Right atrium auricular region (tissue), 2 donors: ENCODE measurements around the gene OPRM1. TPM values are rescaled to one million over a fixed set of nuclear protein-coding genes. Genes with fewer than 3 reads are reported as not detected.

Source experiments
- DNase-seq: peaks from one replicate; pipeline ENCODE4 v3.0.0-alpha.2; 2019; ENCODE audit warnings: low spot score
- H3K27ac ChIP-seq, 2 donors: fragments of 200-600 bp; sonication (generic); 1 replicate in 1 of 2; 2 replicates in 1 of 2; pipeline ENCODE4 v1.5.1; 2016 to 2019
- H3K27me3 ChIP-seq, 2 donors: fragments of 200-600 bp; sonication (generic); one replicate each; pipeline versions ENCODE4 v1.5.1 to v1.6.0; 2017 to 2019
- H3K36me3 ChIP-seq: fragments of 200-600 bp; sonication (generic); one replicate; pipeline ENCODE4 v1.5.1; 2016
- H3K4me1 ChIP-seq, 2 donors: fragments of 200-600 bp; sonication (generic); one replicate each; pipeline versions ENCODE4 v1.5.1 to v1.6.0; 2017 to 2019
- H3K4me3 ChIP-seq, 2 donors: fragments of 200-600 bp; sonication (generic); 1 replicate in 1 of 2; 2 replicates in 1 of 2; pipeline ENCODE4 v1.5.1; 2017 to 2019; ENCODE audit warnings: mild to moderate bottlenecking in 1 of 2, moderate library complexity in 1 of 2
- H3K9me3 ChIP-seq, 2 donors: fragments of 200-600 bp; sonication (generic); one replicate each; pipeline ENCODE4 v1.5.1; 2019
- CTCF ChIP-seq, 2 donors: fragments of 200-600 bp; sonication (generic); IDR thresholded peaks; one replicate each; pipeline ENCODE4 v1.5.1; 2019; ENCODE audit warnings: antibody characterized with exemption in 2 of 2
- total RNA-seq, 2 donors: library from RNA; depleted of rRNA; stranded (reverse); fragments of >200 nt; gene quantifications; one replicate each; pipeline ENCODE4 v1.1.0, GENCODE V29; 2016

OPRM1 gene
- total RNA-seq, 2 donors from 2014 or later = not detected

GRCh38 chr6:154209555-154209954 lies 170.5 kb downstream of the OPRM1 start:
- H3K4me1 ChIP-seq = no peaks in the 10 kb centered on the region
- H3K27me3 ChIP-seq = no peaks in the 10 kb centered on the region
- H3K4me3 ChIP-seq = no peak overlapping the region
- no peak for TF ChIP-seq CTCF (IDR thresholded peaks at IDR 0.05)
- no peaks in the 10 kb centered on the region for H3K9me3 ChIP-seq
- H3K27ac ChIP-seq = no peak overlapping the region
- H3K36me3 ChIP-seq = no peaks in the 10 kb centered on the region
- no peak for DNase-seq

- Histone ChIP-seq H3K27ac (no peak overlapping the region), H3K36me3 (no peaks in the 10 kb centered on the region), H3K4me3 (no peak overlapping the region), H3K9me3 (no peaks in the 10 kb centered on the region), H3K4me1 (no peaks in the 10 kb centered on the region), H3K27me3 (peaks cover 0 to 3% of the 10 kb centered on the region in 2 donors)
- no peak for DNase-seq
- no peak for TF ChIP-seq CTCF (IDR thresholded peaks at IDR 0.05)
Observed at GRCh38 chr6:154210678-154211077, 171.6 kb downstream of the OPRM1 start.

DNA sequence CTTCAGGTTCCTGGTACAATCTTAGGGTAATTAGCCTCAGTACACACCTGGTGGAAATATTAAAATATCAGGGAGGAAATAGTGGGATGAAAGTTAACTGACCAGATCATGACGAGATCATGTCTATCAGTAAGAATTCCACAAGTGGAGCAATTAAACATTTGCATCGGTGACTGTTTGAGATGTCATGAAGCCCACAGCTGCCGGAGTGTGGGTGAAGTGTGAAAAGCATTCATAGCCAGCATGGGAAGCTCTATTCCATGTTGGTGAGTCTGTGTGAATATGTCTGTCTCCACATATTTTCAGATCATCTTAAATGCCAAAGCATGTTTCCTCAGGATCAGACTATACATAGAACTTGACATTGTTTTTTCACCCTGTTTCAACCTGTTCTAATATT lies 174.7 kb downstream of the OPRM1 start:
- Histone ChIP-seq H3K27me3 (peaks cover 0 to 3% of the 10 kb centered on the region in 2 donors), H3K9me3 (no peaks in the 10 kb centered on the region), H3K4me3 (no peak overlapping the region), H3K4me1 (no peaks in the 10 kb centered on the region), H3K27ac (no peak overlapping the region), H3K36me3 (no peaks in the 10 kb centered on the region)
- DNase-seq = no peak
- TF ChIP-seq CTCF (IDR thresholded peaks at IDR 0.05) = no peak

DNA sequence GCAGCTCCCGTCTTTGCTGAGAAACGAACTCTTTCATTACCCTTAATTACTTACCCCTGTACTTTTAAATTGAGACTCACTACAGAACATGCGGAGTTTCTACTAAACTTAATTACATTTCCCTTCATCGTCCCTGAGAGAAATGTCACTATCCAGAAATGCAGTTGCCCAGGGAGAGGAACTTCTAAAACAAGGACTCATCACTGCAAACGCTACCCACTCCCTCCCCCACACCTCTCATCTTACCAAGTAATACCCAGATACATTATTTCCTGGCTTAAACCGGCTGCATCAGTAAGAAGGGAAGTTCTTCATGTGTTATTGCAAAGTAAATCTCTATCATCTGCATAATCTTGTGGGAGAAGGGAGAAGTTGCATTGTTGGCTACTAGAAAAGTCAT lies 179.3 kb downstream of the OPRM1 start:
- DNase-seq = no peak
- Histone ChIP-seq H3K4me3 (no peak overlapping the region), H3K27me3 (peaks cover 0 to 3% of the 10 kb centered on the region in 2 donors), H3K9me3 (no peaks in the 10 kb centered on the region), H3K27ac (no peak overlapping the region), H3K4me1 (no peaks in the 10 kb centered on the region), H3K36me3 (no peaks in the 10 kb centered on the region)
- TF ChIP-seq CTCF (IDR thresholded peaks at IDR 0.05) = no peak

DNA sequence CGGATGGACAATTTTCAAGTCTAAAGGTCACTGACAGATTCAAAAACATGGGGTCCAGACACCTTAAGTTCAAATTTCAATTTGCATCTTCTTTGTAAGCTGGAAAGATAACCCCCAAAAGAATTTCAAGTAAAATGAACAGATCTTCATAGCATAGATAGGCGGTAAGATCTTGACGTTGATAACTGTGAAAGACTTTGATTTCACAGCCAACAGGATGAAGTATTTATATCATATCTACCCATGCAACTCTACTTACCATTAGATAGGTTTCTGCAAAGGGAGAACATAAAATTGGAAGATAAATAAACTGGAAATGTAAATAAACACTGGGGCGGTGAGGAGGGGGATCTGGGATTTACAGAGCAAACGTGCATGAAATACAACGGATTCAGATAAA lies 179.7 kb downstream of the OPRM1 start:
- H3K4me3 ChIP-seq = no peak overlapping the region
- H3K27ac ChIP-seq = no peak overlapping the region
- H3K27me3 ChIP-seq = peaks cover 0 to 3% of the 10 kb centered on the region in 2 donors
- no peaks in the 10 kb centered on the region for H3K9me3 ChIP-seq
- no peaks in the 10 kb centered on the region for H3K4me1 ChIP-seq
- DNase-seq = no peak
- no peaks in the 10 kb centered on the region for H3K36me3 ChIP-seq
- TF ChIP-seq CTCF (IDR thresholded peaks at IDR 0.05) = no peak

DNA sequence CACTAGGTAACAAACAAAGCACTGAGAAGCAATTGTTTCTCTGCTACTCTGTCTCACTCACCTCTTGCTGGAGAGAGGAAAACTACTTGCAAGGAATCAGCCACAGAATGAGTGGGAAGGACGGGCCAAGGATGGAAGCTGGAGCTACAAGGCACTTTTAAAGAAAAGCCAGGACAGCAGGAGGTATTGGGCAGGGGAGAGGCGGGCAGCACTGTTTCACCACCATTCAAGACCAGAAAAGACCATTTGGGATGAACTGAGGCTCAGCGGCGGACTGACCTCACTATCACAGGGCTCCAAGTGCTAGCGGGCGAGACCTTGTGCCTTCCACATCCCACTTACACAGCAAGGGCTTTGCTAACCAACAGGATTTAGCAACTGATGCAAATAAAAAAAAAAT lies 180.2 kb downstream of the OPRM1 start:
- H3K27me3 ChIP-seq = peaks cover 0 to 3% of the 10 kb centered on the region in 2 donors
- no peak overlapping the region for H3K4me3 ChIP-seq
- no peak overlapping the region for H3K27ac ChIP-seq
- DNase-seq = no peak
- TF ChIP-seq CTCF (IDR thresholded peaks at IDR 0.05) = no peak
- H3K9me3 ChIP-seq = no peaks in the 10 kb centered on the region
- no peaks in the 10 kb centered on the region for H3K36me3 ChIP-seq
- H3K4me1 ChIP-seq = no peaks in the 10 kb centered on the region
